ENCODE results near the gene RHNO1.

- TF ChIP-seq CTCF (IDR thresholded peaks at IDR 0.05) (no peak), POLR2AphosphoS5 (IDR thresholded peaks at IDR 0.05; ENCODE audit: low read depth, low read length) (no peak), REST (IDR thresholded peaks at IDR 0.05; ENCODE audit: insufficient read depth in 1 of 2, low read depth in 2 of 2, low read length in 1 of 2) (no peak), SIN3A (IDR thresholded peaks at IDR 0.05; ENCODE audit: borderline replicate concordance, insufficient read depth, low read depth, low read length) (no peak), TCF7L2 (IDR thresholded peaks at IDR 0.05; ENCODE audit: low read depth, low read length) (no peak)
Measured at GRCh38 chr12:2833810-2834209, 43.2 kb upstream of the RHNO1 start.

Measured in Panc1 (cell line).